HG03520 (cell line): Measurements from ENCODE around the gene PCBD2.
"Not testable (repeated sequence)": the region's sequence is repeated elsewhere in the genome, so short reads cannot be mapped to it uniquely, and the experiment has no call there.

Source experiments
- ATAC-seq: cut with Tn5 transposase; IDR thresholded peaks from one replicate; pipeline ENCODE4 v1.9.1; 2021; ENCODE audit warnings: mild to moderate bottlenecking, moderate library complexity; ENCODE audit not compliant: unreplicated experiment

Gene PCBD2

DNA sequence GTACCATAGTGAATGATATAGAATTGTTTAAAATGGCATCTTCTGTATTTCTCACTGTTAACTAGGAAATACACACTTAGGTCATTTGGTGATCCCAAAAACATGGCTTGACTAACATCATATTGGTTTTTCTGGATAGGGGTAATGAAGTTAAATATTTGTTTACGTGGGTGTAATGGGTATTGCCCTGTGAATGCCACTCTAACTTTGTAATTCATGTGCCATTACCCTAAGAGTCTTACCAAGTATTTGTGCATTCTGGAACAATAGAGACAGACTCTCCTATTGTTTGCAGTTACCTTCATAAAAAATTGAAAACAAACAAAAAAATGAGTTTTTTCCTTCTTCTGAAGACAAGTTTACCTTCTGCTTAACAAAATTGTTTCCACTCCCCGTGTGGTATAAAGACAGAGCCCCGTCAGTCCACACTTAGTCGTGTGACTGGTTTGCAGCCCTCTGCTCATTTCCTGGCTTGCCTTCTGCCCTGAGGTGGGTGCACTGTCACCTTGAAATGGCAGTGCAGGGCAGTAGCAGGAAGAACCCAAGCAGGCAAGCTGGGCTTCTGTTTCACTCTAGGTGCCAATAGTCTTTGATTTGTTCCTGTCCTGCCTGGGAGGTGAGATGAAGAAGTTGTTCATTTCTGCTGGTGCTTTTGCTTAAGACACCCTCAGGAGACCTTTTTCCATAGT lies 53.1 kb downstream of the PCBD2 start:
- no peak for ATAC-seq

DNA sequence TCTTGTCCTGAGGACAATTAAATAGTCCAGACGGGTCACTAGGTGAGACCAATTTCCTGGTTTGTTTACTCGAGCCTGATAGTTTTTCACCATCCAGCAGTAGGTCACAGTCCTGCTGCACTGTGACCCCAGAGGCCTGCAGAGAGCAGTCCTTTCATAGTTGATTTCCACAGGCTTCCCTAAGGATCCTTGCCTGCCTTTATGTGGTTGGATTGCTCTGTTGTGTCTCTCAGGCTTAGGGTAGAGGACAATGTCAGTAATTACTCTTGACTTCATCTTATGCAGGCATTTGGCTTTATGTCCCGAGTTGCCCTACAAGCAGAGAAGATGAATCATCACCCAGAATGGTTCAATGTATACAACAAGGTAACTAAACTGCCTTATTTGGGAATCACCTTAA lies 53.8 kb downstream of the PCBD2 start:
- no peak for ATAC-seq

DNA sequence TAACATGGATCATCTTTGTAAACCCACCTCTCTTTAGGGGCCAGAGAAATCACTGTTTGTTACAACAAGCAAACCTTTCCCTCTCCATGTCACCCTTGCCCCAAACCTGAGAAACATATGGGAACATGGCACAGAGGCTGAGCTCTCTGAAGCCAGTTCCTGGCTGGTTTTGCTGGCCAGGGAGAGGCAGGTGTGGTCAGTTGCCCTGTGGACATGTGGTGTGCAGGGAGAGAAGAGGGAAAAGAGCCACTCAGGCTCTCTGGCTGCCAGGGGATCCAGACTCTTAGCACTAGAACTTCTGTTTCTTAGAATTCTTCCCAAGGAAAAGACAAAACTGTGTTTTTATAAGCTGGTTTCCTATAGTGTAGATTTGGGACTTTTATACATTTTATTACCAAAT lies 58.2 kb downstream of the PCBD2 start:
- no peak for ATAC-seq

DNA sequence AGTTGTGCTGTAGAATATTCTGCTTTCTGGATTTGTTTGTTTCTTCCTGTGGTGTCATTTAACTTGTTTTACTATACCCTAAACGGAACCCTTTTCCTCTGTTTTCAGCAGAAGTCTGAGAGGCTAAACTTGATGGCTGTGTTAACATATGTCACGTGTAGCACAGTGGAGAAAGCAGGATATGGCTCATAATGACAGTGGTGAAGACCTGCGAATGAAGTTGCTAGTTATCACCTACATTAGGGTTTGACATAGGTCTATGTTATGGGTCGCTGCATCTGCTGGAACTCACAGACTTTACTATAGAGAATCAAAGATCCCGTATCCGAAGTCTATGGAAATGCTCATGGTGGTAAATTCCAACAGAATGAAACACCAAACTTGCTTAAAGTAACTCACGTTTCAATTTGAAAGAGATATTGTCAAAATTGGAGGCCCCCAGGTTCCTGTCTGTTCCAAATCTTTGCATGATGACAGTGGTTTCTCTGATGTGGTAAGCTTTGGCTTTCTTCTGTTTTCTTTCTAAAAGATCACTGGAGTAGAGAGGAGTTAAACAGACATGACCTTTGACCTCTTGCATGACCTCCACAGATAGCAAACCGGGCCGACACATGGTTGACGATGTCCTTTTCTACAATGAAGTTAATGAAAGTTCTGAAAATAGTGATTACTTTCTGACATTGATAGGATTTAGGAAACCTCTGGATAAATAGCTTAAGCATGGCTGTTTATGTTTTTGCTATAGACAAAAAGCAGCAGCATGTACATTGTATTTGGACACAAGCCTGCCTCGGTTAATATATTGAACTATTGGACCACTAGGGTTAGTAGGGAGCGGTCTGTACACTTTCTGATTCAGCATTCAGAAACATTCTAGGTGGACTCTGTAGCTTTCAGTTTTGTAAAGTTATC lies 59.7 kb downstream of the PCBD2 start:
- no peak for ATAC-seq

DNA sequence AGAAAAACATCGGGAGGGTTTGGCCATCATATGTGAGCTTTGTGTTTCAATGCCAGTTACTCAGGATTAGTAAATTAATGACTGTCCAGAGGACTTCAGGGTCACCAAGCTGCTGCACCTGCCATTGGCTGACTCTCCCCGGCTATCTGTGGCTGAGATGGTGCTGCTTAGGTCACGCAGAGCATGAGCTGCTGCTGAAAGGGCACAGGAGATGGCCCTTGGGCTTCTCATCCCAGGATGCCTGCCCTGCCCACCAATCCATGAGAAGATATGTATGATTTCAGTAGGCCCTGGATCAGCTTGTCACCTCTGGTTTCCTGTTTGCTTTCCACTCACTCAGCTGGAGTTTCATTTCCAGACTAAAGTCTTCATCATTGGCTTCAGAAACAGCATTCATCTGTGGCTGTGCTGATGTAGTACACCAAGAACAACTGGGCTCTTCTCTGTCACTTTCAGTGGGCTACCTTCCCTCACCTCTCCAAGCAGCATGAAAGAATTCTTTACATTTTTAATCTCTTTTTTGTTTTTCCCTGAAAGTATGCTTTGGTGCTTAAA lies 60.4 kb downstream of the PCBD2 start:
- no peak for ATAC-seq

DNA sequence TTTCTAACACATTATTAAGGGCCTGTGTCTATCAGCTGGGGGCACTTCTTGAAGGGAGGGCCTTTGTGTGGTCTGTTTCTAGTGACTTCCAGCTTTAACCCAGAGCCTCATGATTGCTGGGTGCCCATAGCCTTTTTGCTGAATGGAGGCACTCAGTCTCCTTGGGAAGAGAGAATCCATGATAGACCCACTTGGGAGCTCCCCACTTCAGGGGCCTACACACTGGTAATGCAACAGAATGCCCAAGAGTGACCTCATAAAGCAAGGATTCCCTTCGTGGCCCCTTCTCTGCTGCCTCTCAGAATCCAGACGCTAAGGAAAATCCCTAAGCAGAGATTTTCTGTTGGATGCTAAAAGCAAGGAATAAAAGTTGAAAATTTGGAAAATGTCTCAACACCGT lies 62.7 kb downstream of the PCBD2 start, which contains the start of gene CATSPER3:
CATSPER3 (plus strand) TSS at position 301 of the 400 bp plus-strand sequence; CDS start at position 386, 85 bp downstream.
- no peak for ATAC-seq

DNA sequence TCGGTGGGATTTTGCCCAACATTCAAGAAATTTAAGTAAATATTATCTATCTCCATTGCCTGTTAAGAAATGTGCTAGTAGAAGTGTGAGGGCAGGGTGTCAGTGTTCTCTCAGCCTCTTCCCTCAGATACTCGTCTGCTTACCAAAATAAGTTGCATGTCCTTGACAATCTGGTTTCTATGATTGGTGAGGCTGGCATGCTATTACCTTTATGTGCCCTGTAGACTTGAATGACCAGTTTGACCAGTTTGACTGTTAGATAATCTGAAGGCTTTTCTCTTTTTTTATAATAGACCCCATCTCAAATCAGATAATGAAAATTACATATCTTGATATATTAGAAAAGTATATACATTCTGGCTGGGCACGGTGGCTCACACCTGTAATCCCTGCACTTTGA lies 63.1 kb downstream of the PCBD2 start:
- ATAC-seq, result no peak

DNA sequence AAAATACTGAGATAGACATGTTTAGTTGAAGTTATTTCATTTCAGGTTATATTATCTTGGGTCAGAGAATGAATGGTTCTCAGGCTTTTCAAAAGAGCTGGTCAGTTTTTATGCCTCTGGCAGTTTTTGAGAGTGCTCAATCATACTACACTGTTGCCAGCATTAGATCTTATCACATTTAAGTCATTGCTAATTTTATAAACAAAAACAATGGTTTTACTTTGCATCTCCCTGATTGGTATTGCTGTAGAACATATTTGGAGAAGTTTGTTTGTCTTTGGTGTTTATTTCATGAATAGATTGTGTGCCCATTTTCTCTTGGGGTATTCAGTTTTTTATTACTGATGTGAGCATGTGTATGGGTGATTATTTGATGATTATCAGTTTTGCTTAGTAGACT lies 64.2 kb downstream of the PCBD2 start:
- no peak for ATAC-seq

DNA sequence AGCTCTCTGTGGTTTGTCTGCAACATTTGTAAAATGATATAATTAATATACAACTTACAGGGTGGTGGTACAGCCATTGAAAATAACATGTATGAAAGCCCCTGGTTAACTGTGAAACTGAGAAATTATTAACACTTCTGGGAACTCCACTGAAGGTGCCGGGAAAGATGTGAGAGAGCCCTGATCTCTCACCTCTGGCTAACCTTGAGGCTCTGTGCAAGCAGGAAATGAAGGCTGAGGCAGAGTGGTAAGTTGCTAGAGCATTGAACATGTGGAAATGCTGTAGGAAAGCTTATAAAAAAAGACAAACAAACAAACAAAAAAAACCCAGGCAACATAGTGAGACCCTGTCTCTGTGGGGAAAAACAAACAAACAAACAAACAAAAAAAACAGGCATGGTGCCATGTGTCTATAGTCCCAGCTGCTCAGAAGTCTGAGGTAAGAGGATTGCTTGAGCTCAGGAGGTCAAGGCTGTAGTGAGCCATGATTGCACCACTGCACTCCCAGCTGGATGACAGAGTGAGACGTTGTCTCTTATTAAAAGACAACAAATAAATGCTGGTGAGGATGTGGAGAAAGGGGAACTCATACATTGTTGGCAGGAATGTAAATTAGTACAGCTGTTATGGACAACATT lies 70.3 kb downstream of the PCBD2 start:
- no peak for ATAC-seq

DNA sequence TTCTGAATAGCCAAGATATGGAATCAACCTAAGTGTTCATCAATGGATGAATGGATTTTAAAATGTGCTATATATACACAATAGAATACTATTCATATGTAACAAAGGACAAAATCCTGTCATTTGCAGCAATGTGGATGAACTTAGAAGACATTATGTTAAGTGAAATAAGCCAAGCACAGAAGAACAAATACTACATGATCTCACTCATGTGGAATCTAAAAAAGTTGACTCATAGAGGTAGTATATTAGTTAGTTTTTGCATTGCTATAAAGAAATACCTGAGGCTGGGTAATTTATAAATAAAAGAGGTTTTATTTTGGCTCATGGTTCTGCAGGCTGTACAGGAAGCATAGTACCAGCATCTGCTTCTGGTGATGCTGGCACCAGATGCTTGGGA lies 70.9 kb downstream of the PCBD2 start:
- ATAC-seq, result no peak

DNA sequence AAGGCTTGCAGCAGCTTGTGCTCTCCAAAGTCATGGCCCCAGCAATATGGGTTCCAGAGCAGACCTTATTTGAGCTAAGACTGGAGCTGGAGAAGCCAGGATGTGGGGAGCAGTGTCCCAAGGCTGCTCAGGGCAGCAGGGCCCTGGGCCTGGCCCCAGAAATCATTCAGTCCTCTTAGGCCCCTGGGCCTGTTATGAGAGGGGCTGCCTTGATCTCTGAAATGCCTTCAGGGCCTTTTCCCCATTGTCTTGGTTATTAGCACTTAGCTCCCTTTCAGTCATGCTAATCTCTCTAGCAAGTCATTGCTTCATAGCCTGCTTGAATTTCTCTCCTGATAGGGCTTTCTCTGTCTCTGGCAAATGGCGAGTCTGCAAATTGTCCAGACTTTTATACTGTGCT lies 71.9 kb downstream of the PCBD2 start:
- ATAC-seq, result no peak

DNA sequence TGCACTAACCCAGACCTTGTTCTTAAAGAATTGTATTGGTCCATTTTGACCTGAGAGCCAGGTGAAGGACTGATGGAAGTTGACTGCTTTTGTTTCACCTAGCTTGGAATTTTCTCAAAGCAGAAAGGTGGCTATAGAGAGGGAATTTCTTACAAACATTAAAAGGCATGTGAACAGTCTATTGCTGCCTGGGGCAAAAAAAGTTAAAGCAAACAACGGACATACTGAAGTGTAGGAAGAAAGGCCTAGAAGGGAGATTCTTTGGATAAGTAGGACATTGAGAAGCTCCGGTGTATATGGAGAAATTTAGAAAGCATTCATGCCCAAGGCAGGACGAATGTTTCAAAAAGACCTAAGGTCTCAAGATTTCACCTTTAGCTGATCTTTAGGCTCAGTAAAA lies 74.5 kb downstream of the PCBD2 start:
- ATAC-seq, result no peak

DNA sequence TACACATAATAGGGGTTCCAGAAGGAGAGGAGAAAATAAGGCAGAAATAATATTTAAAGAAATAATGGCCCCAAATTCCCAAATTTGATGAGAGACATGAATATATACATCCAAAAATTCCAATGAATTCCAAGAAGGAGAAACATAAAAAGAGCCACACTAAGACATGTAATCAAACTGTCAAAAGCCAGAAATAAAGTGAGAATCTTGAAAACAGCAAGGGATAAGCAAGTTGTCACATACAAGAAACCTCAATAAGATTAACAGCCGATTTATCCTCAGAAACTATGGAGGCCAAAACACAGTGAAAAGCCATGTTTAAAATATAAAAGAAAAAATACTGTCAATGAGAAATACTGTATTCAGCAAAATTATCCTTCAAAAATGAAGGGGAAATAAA lies 77.3 kb downstream of the PCBD2 start:
- no peak for ATAC-seq

DNA sequence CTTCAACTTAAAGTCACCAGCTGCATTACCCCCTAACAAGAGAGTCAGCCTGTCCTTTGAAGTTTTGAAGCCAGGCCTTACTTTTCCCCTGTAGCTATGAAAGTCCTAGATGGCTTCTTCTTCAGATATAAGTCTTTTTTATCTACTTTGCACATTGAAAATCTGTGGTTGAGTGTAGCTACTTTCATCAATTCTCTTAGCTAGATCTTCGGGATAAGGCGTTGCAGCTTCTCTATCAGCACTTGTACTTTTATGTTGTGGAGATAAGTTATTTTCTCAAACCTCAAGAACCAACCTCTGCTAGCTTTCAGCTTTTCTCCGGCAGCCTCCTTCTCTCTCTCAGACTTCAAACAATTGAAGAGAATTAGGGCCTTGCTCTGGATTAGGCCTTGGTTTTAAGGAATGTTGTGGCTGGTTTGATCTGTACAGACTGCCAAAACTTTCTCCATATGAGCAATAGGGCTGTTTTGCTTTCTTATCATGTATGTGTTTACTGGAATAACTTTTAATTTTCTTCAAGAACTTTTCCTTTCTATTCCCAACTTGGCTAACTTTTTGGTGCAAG lies 84.4 kb downstream of the PCBD2 start:
- no peak for ATAC-seq

DNA sequence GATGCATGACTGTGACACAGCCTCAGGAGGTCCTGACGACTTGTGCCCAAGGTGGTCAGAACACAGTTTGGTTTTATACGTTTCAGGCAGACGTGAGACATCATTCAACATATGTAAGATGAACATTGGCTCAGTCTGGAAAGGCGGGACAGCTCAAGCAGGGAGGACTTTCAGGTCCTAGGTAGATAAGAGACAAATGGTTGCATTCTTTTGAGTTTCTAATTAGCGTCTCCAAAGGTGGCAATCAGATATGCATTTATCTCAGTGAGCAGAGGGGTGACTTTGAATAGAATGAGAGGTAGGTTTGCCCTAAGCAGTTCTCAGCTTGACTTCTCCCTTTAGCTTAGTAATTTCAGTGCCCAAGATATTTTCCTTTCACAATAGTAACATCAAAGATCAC lies 85.3 kb downstream of the PCBD2 start:
- ATAC-seq, result not testable (repeated sequence)

DNA sequence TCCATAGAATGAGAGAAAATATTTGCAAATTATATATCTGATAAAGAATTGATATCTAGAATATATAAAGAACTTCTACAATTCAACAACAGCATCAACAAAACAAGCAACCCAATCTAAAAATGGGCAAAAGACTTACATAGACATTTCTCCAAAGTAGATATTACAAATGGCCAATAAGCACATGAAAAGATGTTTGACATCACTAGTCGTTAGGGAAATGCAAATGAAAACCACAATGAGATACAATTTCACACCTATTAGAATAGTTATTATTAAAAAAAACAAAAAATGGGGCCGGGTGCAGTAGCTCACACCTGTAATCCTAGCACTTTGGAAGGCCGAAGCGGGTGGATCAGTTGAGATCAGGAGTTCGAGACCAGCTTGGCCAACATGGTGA lies 87.2 kb downstream of the PCBD2 start:
- ATAC-seq, result no peak

DNA sequence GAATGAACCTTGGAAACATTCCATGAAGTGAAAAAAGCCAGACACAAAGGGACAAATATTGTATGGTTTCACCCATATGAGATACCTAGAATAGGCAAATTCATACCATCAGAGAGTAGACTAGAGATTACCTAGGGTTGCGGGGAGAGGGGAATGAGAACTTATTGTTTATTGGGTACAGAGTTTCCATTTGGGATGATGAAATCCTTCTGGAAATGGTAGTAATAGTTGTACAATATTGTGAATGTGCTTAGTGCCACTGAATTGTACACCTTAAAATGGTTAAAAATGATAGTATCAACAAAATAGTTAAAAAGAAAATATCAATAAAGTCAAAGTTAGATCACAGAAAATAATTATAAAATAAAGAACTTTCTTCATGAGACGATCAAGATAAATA lies 88.2 kb downstream of the PCBD2 start:
- no peak for ATAC-seq

DNA sequence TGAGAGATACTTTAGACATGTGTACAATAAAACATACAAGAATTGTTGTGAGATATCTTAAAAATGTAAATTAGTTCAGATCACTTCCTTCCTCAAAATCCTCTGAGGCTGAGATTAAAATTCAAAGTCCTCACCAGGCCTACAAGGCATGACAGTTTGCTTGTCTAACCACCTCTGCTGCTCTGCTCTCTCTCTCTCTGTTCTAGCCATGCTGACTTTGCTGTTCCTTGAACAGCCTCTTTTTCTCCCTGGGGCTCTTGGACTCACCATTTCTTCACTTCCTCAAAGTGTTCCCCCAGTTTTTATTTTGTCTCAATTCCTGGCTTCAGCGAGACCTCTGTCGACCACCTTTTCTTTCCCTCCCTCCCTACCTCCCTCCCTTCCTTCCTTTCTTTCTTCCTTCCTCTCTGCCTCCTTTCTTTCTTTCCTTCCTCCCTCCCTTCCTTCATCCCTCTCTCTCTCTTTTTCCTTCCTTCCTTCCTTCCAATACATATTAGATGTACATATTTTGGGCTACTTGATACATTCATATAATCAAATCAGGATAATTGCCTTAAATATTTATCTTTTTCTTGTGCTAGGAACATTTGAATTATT lies 89.7 kb downstream of the PCBD2 start:
- ATAC-seq, result no peak

DNA sequence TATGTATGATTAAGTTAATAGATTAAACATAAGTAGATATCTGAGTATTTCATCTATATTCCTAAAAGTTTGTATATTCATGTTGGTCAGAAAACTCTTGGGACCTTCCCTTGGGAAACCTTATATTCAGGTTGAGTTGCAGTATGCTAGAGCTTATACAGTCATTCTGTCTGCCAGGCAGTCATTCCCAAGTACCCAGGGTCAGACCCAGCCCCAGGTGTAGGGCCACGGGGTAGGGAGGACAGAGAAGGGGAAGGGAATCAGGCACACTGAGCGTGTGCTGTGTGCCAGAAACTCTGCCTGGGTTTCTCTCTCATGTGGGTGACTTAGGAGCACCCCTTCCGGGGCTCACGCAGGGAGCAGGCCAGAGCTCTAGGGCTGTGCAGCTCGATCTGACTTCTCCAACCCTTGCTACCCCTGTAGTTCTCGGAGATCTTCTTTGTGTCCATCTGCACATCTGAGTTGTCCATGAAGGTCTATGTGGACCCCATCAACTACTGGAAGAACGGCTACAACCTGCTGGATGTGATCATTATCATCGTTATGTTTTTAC lies 91.0 kb downstream of the PCBD2 start:
- no peak for ATAC-seq

DNA sequence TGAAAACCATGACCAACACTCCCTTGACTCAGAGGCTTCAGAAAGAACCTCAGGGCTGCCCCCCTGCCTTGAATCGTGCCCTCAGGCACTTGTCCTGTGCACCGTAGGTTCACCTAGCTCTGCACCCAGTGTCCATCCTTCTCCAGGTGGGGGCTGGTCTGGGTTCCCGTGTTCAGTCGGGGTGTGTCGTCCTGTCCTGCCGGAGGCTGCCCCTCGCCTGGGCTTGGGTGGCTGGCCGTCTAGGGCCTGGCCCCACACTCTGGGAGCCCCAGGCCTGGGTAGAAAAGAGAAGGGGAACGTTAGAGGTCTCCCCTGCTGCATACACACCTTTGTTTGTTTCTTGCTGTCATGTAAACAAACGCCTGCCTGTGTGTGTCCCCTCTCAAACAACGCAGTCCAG lies 92.1 kb downstream of the PCBD2 start:
- ATAC-seq, result no peak
